ENCODE measurements around the gene DOCK8. TPM values are rescaled to one million over a fixed set of nuclear protein-coding genes. Genes with fewer than 3 reads are reported as not detected.
A peak's percentile ranks its signal among the peaks of the same experiment; 100 is the strongest.

Gene DOCK8
- total RNA-seq, 2 experiments from 2014 or later: 163 to 166 TPM

DNA sequence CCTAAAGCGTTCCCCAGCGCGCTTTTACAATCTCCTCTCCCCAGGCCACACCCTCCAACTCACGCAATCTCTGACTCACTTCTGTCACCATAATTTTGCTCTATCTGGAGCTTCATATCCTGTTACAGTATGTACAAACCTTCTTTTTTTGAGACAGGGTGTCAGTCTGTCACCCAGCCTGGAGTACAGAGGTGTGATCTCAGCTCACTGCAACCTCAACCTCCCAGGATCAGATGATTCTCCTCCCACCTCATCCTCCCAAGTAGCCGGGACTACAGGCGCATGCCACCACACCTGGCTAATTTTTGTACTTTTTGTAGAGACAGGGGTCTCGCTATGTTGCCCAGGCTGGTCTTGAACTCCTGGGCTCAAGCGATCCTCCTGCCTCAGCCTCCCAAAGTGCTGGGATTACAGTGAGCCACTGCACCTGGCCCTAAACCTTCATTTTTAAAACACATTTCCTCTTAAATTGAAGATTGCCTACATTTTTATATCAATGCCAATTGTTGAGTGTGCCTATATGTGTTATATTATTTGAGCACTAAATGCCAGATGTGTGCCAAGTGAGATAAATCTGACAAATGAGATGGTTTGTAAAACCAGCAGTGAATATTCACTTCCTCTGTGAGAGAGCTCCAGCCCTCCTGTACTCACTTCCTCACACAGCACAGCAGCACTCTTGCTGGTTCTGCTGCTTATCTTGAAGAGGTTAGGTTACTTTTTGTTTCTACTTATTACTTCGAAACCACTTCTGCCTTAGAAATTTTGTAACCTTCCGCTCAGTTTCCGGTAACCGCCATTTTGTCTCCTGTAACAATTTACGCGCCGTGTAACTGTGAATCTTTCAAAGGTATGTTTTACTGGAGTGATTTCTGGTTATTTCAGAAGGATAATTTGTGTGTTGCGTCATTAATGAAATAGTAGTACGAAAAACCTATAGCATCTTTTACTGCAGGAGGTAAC, 57.9 kb downstream of the DOCK8 start:
- Mint-ChIP-seq H3K27me3 (no peaks in the 10 kb centered on the region), H3K9me3 (peaks cover 2% of the 10 kb centered on the region), H3K36me3 (ENCODE audit: low read depth) (peaks cover 37% of the 10 kb centered on the region), H3K27ac (peak overlapping the region; percentile 99), H3K4me1 (ENCODE audit: low read depth) (peaks cover 39% of the 10 kb centered on the region), H3K4me3 (peak overlapping the region; percentile 95)
- ChIA-PET POLR2A (interaction anchor here (0.7 to 2.8 kb wide), 6 partner anchors 9 to 58 kb away, joined by 3 to 9 read pairs (median 4); partner anchors contain the start of gene DOCK8), CTCF (interaction anchor here (1.1 to 2.2 kb wide), 4 partner anchors 10 to 58 kb away, joined by 3 to 6 read pairs (median 4); partner anchors contain the start of gene DOCK8)
- intact Hi-C loops (cut with micrococcal nuclease): loop anchor here (5.0 kb wide), 1 partner anchor 60 kb away; the partner anchor contains the start of gene DOCK8
- peak; percentile 86 for ATAC-seq
- DNase-seq: peak; percentile 90
- no peak for TF ChIP-seq CTCF (IDR thresholded peaks at IDR 0.05)

GRCh38 chr9:274406-274805, 59.7 kb downstream of the DOCK8 start:
- intact Hi-C loops (cut with micrococcal nuclease): loop anchor here (5.0 kb wide), 1 partner anchor 62 kb away; the partner anchor contains the start of gene DOCK8
- Mint-ChIP-seq H3K9me3 (no peaks in the 10 kb centered on the region), H3K4me1 (ENCODE audit: low read depth) (peaks cover 29% of the 10 kb centered on the region), H3K27ac (peak overlapping the region; percentile 99), H3K27me3 (no peaks in the 10 kb centered on the region), H3K4me3 (peak overlapping the region; percentile 95), H3K36me3 (ENCODE audit: low read depth) (peaks cover 35% of the 10 kb centered on the region)
- ChIA-PET CTCF (interaction anchor here (1.3 to 2.1 kb wide), 2 partner anchors 8 to 10 kb away, joined by 4 to 6 read pairs; no protein-coding TSS in a partner anchor), POLR2A (interaction anchor here (2.8 kb wide), 1 partner anchor 7 kb away, joined by 9 read pairs; no protein-coding TSS in a partner anchor)
- no peak for TF ChIP-seq CTCF (IDR thresholded peaks at IDR 0.05)
- ATAC-seq (no peak), DNase-seq (no peak)

GRCh38 chr9:277601-278295, 63.1 kb downstream of the DOCK8 start:
- Mint-ChIP-seq H3K4me1 (ENCODE audit: low read depth) (peaks cover 32% of the 10 kb centered on the region), H3K36me3 (ENCODE audit: low read depth) (peaks cover 45% of the 10 kb centered on the region), H3K4me3 (no peak overlapping the region), H3K27me3 (no peaks in the 10 kb centered on the region), H3K9me3 (no peaks in the 10 kb centered on the region), H3K27ac (no peak overlapping the region)
- intact Hi-C loops (cut with micrococcal nuclease): no loop called here
- TF ChIP-seq CTCF (IDR thresholded peaks at IDR 0.05): no peak
- CTCF ChIA-PET: interaction anchor here (0.9 kb wide), 1 partner anchor 63 kb away, joined by 3 read pairs; the partner anchor contains the start of gene DOCK8
- POLR2A ChIA-PET: interaction anchor here (1.0 to 1.4 kb wide), 3 partner anchors 8 to 59 kb away, joined by 3 read pairs; no protein-coding TSS in a partner anchor
- peak; percentile 14 for ATAC-seq
- no peak for DNase-seq

DNA sequence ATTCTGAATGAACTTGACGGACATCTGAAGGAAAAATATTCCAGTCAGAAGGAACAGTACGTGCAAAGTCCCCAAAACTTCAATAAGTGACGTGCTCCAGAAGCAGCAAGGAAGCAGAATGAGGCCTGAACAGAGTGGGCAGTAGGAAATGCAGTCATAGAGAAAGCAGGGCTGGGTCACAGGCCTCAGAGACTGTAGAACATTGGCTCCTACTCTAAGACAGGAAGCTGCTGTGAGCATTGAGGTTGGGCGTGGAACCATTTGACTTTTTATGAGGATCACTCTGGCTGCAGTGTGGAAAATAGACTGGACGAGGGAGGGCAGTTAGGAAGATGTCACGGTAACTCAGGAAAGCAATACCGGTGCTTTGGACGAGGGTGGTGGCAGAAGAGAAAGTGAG, 64.0 kb downstream of the DOCK8 start:
- Mint-ChIP-seq H3K4me1 (ENCODE audit: low read depth) (peaks cover 40% of the 10 kb centered on the region), H3K36me3 (ENCODE audit: low read depth) (peaks cover 46% of the 10 kb centered on the region), H3K9me3 (no peaks in the 10 kb centered on the region), H3K4me3 (no peak overlapping the region), H3K27ac (no peak overlapping the region), H3K27me3 (no peaks in the 10 kb centered on the region)
- intact Hi-C loops (cut with micrococcal nuclease): no loop called here
- ChIA-PET POLR2A (no interaction called here), CTCF (no interaction called here)
- no peak for TF ChIP-seq CTCF (IDR thresholded peaks at IDR 0.05)
- peak; percentile 83 for ATAC-seq
- DNase-seq: peak; percentile 83
